GM12878 (cell line): ENCODE results near the gene GPR146. TPM values are rescaled to one million over a fixed set of nuclear protein-coding genes. Genes with fewer than 3 reads are reported as not detected.
A peak's percentile ranks its signal among the peaks of the same experiment; 100 is the strongest.

Experiments
- BCL11A ChIP-seq: IDR thresholded peaks from 2 replicates; pipeline ENCODE4 v1.6.1; 2011; ENCODE audit warnings: low read depth, low read length
- EGR1 ChIP-seq, 2 experiments: IDR thresholded peaks; 1 replicate in 1 of 2; 2 replicates in 1 of 2; pipeline ENCODE4 v1.6.1; 2011 to 2012; ENCODE audit warnings: low read depth in 2 of 2, low read length in 2 of 2, borderline replicate concordance in 1 of 2, mild to moderate bottlenecking in 1 of 2, moderate library complexity in 1 of 2
- HDGF ChIP-seq: fragments of 450-650 bp; IDR thresholded peaks from 2 replicates; pipeline ENCODE4 v1.6.1; 2016; ENCODE audit warnings: antibody characterized with exemption
- IKZF2 ChIP-seq, 2 experiments: fragments of 450-650 bp; IDR thresholded peaks; 2 replicates each; pipeline ENCODE4 v1.6.1; 2017; ENCODE audit warnings: mild to moderate bottlenecking in 2 of 2, moderate library complexity in 2 of 2
- MEF2A ChIP-seq: IDR thresholded peaks from 2 replicates; pipeline ENCODE4 v1.6.1; 2011; ENCODE audit warnings: low read depth, mild to moderate bottlenecking, low read length, moderate library complexity; ENCODE audit not compliant: insufficient read depth
- MEF2B ChIP-seq: fragments of 450-650 bp; IDR thresholded peaks from 2 replicates; pipeline ENCODE4 v1.6.1; 2018; ENCODE audit warnings: mild to moderate bottlenecking, moderate library complexity; ENCODE audit not compliant: partially characterized antibody, poor library complexity, severe bottlenecking
- MTA2 ChIP-seq: fragments of 450-650 bp; IDR thresholded peaks from 2 replicates; pipeline ENCODE4 v1.6.1; 2016; ENCODE audit warnings: low read depth, mild to moderate bottlenecking, moderate library complexity
- NFXL1 ChIP-seq: fragments of 450-650 bp; IDR thresholded peaks from 2 replicates; pipeline ENCODE4 v1.6.1; 2017; ENCODE audit warnings: antibody characterized with exemption, mild to moderate bottlenecking, borderline replicate concordance
- NFYA ChIP-seq: IDR thresholded peaks from 2 replicates; pipeline ENCODE4 v1.6.1; 2011; ENCODE audit warnings: low read depth, mild to moderate bottlenecking, low read length, improper control_type of control experiment, borderline replicate concordance
- NFYB ChIP-seq: IDR thresholded peaks from 2 replicates; pipeline ENCODE4 v1.6.1; 2011; ENCODE audit warnings: low read depth, mild to moderate bottlenecking, low read length, improper control_type of control experiment, moderate library complexity; ENCODE audit not compliant: insufficient read depth
- NR2C2 ChIP-seq: IDR thresholded peaks from 2 replicates; pipeline ENCODE4 v1.6.1; 2011; ENCODE audit warnings: borderline replicate concordance, low read depth; ENCODE audit not compliant: control insufficient read depth, insufficient read length
- POLR2AphosphoS5 ChIP-seq: IDR thresholded peaks from 2 replicates; pipeline ENCODE4 v1.6.1; 2011; ENCODE audit warnings: mild to moderate bottlenecking, low read length, inconsistent platforms
- RUNX3 ChIP-seq: IDR thresholded peaks from 2 replicates; pipeline ENCODE4 v1.6.1; 2012; ENCODE audit warnings: low read length, inconsistent platforms
- ZBTB40 ChIP-seq: fragments of 450-650 bp; IDR thresholded peaks from 2 replicates; pipeline ENCODE4 v1.6.1; 2016; ENCODE audit warnings: mild to moderate bottlenecking, moderate library complexity, borderline replicate concordance
- ZNF207 ChIP-seq: fragments of 450-650 bp; IDR thresholded peaks from 2 replicates; pipeline ENCODE4 v1.6.1; 2014; ENCODE audit warnings: antibody characterized with exemption, mild to moderate bottlenecking, borderline replicate concordance
- ZSCAN29 ChIP-seq: fragments of 450-650 bp; IDR thresholded peaks from 2 replicates; pipeline ENCODE4 v1.6.1; 2017; ENCODE audit warnings: mild to moderate bottlenecking, moderate library complexity
- polyA plus RNA-seq, 11 experiments: library from polyadenylated mRNA; depleted of rRNA in 4 of 11; unstranded in 6 of 11; stranded (reverse) in 5 of 11; fragments of >200 nt; fragmentation: Nextera tagmentation in 4 of 11; fragmentation: Illumina TruSeq in 1 of 11; extraction: Ambion mirVana in 4 of 11; extraction: Trizol in 1 of 11; gene quantifications; 1 replicate in 1 of 11; 2 replicates in 10 of 11; pipeline versions ENCODE4 v1.2.1 to v1.2.3, GENCODE V29; 2011 to 2016; ENCODE audit warnings: inconsistent platforms in 2 of 11, missing spikeins in 2 of 11, low read depth in 1 of 11
- total RNA-seq, 4 experiments: library from RNA; depleted of rRNA in 3 of 4; stranded (reverse); fragments of >200 nt in 3 of 4; fragmentation: Illumina TruSeq in 1 of 4; extraction: Trizol in 1 of 4; gene quantifications; 2 replicates each; pipeline versions ENCODE4 v1.2.1 to v1.2.3, GENCODE V29; 2013 to 2021
- TF ChIP-seq, protein P1 (sequence below): IDR thresholded peaks from 2 replicates; pipeline ENCODE4 v1.6.1; 2011; ENCODE audit warnings: borderline replicate concordance, low read depth, mild to moderate bottlenecking, moderate library complexity, mixed read lengths, low read length; ENCODE audit not compliant: insufficient read depth; ENCODE audit errors: extremely low read length
- TF ChIP-seq, protein P2 (sequence below): fragments of 450-650 bp; IDR thresholded peaks from 2 replicates; pipeline ENCODE4 v1.6.1; 2016; ENCODE audit warnings: mild to moderate bottlenecking
- TF ChIP-seq, protein P3 (sequence below): fragments of 450-650 bp; formaldehyde crosslinking; IDR thresholded peaks from 2 replicates; pipeline ENCODE4 v1.4.0; 2020; ENCODE audit warnings: mild to moderate bottlenecking, moderate library complexity

GPR146 gene
- total and polyA plus RNA-seq, 10 of the 15 experiments (the other 5 are each of a cell fraction or from before 2014, with no cell fraction given) = 0.19 to 12.0 (median 0.54) TPM; not detected in 2

GRCh38 chr7:1060315-1061072 lies 16.1 kb downstream of the GPR146 start (continued):
- TF ChIP-seq POLR2AphosphoS5 (0 out of 2 replicates have a peak, but pooled peaks have one; percentile 9), ZBTB40 (no peak), MEF2B (peak; percentile 84), MEF2A (no peak), BCL11A (no peak), NFYB (no peak), RUNX3 (peak; percentile 38), NFYA (no peak), ZSCAN29 (no peak), IKZF2 (IDR thresholded peaks at IDR 0.05) (peak in 1 of 2 experiments; percentile 48; a peak in 2 of 4 replicates), EGR1 (IDR thresholded peaks at IDR 0.05; ENCODE audit: borderline replicate concordance in 1 of 2, low read depth in 2 of 2, low read length in 2 of 2) (no peak), MTA2 (0 out of 2 replicates have a peak, but pooled peaks have one; percentile 8), NFXL1 (no peak), ZNF207 (no peak), HDGF (no peak), NR2C2 (no peak)
- TF ChIP-seq, protein P1, sequence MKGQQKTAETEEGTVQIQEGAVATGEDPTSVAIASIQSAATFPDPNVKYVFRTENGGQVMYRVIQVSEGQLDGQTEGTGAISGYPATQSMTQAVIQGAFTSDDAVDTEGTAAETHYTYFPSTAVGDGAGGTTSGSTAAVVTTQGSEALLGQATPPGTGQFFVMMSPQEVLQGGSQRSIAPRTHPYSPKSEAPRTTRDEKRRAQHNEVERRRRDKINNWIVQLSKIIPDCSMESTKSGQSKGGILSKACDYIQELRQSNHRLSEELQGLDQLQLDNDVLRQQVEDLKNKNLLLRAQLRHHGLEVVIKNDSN = peak; percentile 65
- TF ChIP-seq, protein P2, sequence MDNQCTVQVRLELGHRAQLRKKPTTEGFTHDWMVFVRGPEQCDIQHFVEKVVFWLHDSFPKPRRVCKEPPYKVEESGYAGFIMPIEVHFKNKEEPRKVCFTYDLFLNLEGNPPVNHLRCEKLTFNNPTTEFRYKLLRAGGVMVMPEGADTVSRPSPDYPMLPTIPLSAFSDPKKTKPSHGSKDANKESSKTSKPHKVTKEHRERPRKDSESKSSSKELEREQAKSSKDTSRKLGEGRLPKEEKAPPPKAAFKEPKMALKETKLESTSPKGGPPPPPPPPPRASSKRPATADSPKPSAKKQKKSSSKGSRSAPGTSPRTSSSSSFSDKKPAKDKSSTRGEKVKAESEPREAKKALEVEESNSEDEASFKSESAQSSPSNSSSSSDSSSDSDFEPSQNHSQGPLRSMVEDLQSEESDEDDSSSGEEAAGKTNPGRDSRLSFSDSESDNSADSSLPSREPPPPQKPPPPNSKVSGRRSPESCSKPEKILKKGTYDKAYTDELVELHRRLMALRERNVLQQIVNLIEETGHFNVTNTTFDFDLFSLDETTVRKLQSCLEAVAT = peak; percentile 36; the same call in 1 of the 2 replicates
- TF ChIP-seq, protein P3, sequence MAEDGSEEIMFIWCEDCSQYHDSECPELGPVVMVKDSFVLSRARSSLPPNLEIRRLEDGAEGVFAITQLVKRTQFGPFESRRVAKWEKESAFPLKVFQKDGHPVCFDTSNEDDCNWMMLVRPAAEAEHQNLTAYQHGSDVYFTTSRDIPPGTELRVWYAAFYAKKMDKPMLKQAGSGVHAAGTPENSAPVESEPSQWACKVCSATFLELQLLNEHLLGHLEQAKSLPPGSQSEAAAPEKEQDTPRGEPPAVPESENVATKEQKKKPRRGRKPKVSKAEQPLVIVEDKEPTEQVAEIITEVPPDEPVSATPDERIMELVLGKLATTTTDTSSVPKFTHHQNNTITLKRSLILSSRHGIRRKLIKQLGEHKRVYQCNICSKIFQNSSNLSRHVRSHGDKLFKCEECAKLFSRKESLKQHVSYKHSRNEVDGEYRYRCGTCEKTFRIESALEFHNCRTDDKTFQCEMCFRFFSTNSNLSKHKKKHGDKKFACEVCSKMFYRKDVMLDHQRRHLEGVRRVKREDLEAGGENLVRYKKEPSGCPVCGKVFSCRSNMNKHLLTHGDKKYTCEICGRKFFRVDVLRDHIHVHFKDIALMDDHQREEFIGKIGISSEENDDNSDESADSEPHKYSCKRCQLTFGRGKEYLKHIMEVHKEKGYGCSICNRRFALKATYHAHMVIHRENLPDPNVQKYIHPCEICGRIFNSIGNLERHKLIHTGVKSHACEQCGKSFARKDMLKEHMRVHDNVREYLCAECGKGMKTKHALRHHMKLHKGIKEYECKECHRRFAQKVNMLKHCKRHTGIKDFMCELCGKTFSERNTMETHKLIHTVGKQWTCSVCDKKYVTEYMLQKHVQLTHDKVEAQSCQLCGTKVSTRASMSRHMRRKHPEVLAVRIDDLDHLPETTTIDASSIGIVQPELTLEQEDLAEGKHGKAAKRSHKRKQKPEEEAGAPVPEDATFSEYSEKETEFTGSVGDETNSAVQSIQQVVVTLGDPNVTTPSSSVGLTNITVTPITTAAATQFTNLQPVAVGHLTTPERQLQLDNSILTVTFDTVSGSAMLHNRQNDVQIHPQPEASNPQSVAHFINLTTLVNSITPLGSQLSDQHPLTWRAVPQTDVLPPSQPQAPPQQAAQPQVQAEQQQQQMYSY (CRISPR knock-in tag) = no peak
